Endothelial cell of umbilical vein (primary cell): ENCODE measurements around the gene ZNF827. TPM values are rescaled to one million over a fixed set of nuclear protein-coding genes. Genes with fewer than 3 reads are reported as not detected.

Experiments
- BruUV-seq: library from RNA; stranded (reverse); fragments of 400-500 nt; replicated peaks from 2 replicates; lab custom pipeline; 2021; lab: Mats Ljungman, UMichigan
- CTCF ChIA-PET: fragments of 300-600, 350-600 bp; sonication (Branson Sonifier 250); formaldehyde crosslinking; loops from one replicate; lab custom pipeline; 2021; ENCODE audit warnings: antibody characterized with exemption, inconsistent platforms; lab: Charles Lee
- POLR2A ChIA-PET: fragments of 300-600, 350-600 bp; sonication (Branson Sonifier 250); formaldehyde crosslinking; loops from one replicate; lab custom pipeline; 2021; ENCODE audit warnings: antibody characterized with exemption, inconsistent platforms; lab: Charles Lee
- DNase-seq: peaks from one replicate; pipeline ENCODE4 v3.0.0-alpha.2; 2011; ENCODE audit warnings: low read depth, low spot score
- FAIRE-seq: peaks from 2 replicates; lab custom pipeline; 2011; peaks lifted over from hg19 to GRCh38; lab: Jason Lieb, UNC
- H2AFZ ChIP-seq: 2 replicates; pipeline ENCODE4 v1.6.0; 2012; ENCODE audit warnings: low read depth, low read length, control low read depth, inconsistent platforms
- H3K27ac ChIP-seq: 2 replicates; pipeline ENCODE4 v1.5.1; 2011; ENCODE audit warnings: low read depth, mild to moderate bottlenecking, control low read depth, low read length, moderate library complexity; ENCODE audit not compliant: insufficient read depth
- H3K27me3 ChIP-seq, 2 experiments: 2 replicates each; pipeline versions ENCODE4 v1.6.0 to v1.6.1; 2011; ENCODE audit warnings: low read length in 2 of 2, mixed read lengths in 1 of 2; ENCODE audit not compliant: control insufficient read depth in 2 of 2, insufficient read depth in 2 of 2
- H3K36me3 ChIP-seq, 2 experiments: 2 replicates in 1 of 2; 3 replicates in 1 of 2; pipeline ENCODE4 v1.5.1; 2011; ENCODE audit warnings: low read length in 2 of 2, mild to moderate bottlenecking in 1 of 2, moderate library complexity in 1 of 2; ENCODE audit not compliant: control insufficient read depth in 2 of 2, insufficient read depth in 2 of 2; ENCODE audit errors: extremely low read depth in 1 of 2
- H3K4me1 ChIP-seq: 3 replicates; pipeline ENCODE4 v1.5.1; 2011; ENCODE audit warnings: mild to moderate bottlenecking, low read length; ENCODE audit not compliant: control insufficient read depth, insufficient read depth; ENCODE audit errors: extremely low read depth
- H3K4me2 ChIP-seq: 2 replicates; pipeline ENCODE4 v1.6.1; 2011; ENCODE audit warnings: low read length, control low read depth, mixed read lengths; ENCODE audit not compliant: insufficient read depth
- H3K4me3 ChIP-seq, 3 experiments: fragments of 200-600 bp in 1 of 3; sonication (generic), shearing (Covaris generic) in 1 of 3; replicated peaks in 1 of 3; 2 replicates each; pipeline ENCODE4 v1.5.1; 2011 to 2016; ENCODE audit warnings: control low read depth in 3 of 3, low read length in 3 of 3, mild to moderate bottlenecking in 2 of 3, inconsistent platforms in 1 of 3, low read depth in 1 of 3, moderate library complexity in 1 of 3; ENCODE audit not compliant: insufficient read depth in 1 of 3
- H3K79me2 ChIP-seq: 2 replicates; pipeline ENCODE4 v1.6.0; 2012; ENCODE audit warnings: low read length, inconsistent platforms; ENCODE audit not compliant: control insufficient read depth, insufficient read depth
- H3K9ac ChIP-seq: replicated peaks from 2 replicates; pipeline ENCODE3; 2011; ENCODE audit warnings: low read length, control low read depth; ENCODE audit not compliant: insufficient read depth; ENCODE audit errors: extremely low read depth
- H3K9me1 ChIP-seq: replicated peaks from 3 replicates; pipeline ENCODE4 v1.6.0; 2011; ENCODE audit warnings: mild to moderate bottlenecking, low read length; ENCODE audit not compliant: control insufficient read depth, insufficient read depth; ENCODE audit errors: extremely low read depth
- H3K9me3 ChIP-seq: replicated peaks from 2 replicates; pipeline ENCODE4 v1.5.1; 2012; ENCODE audit warnings: low read length, inconsistent platforms; ENCODE audit not compliant: control insufficient read depth, insufficient read depth
- H4K20me1 ChIP-seq: replicated peaks from 2 replicates; pipeline ENCODE3; 2011; ENCODE audit warnings: mild to moderate bottlenecking, low read length; ENCODE audit not compliant: control insufficient read depth, insufficient read depth; ENCODE audit errors: extremely low read depth
- EZH2 ChIP-seq: IDR thresholded peaks from 2 replicates; pipeline ENCODE4 v1.6.1; 2012; ENCODE audit warnings: borderline replicate concordance, low read depth, mild to moderate bottlenecking, moderate library complexity, low read length, inconsistent platforms; ENCODE audit not compliant: severe bottlenecking
- FOS ChIP-seq: IDR thresholded peaks from 2 replicates; pipeline ENCODE4 v1.6.1; 2011; ENCODE audit warnings: mild to moderate bottlenecking, low read length, moderate library complexity, borderline replicate concordance; ENCODE audit not compliant: insufficient read depth
- JUN ChIP-seq: IDR thresholded peaks from 2 replicates; pipeline ENCODE4 v1.6.1; 2011; ENCODE audit warnings: borderline replicate concordance, low read depth; ENCODE audit not compliant: insufficient read length, insufficient read depth
- MAX ChIP-seq: IDR thresholded peaks from 2 replicates; pipeline ENCODE4 v1.6.1; 2011; ENCODE audit not compliant: insufficient read depth, insufficient read length
- MYC ChIP-seq: IDR thresholded peaks from one replicate; pipeline ENCODE4 v1.6.1; 2011; ENCODE audit warnings: mild to moderate bottlenecking, low read depth, low read length
- POLR2AphosphoS5 ChIP-seq: IDR thresholded peaks from 2 replicates; pipeline ENCODE4 v1.6.1; 2012; ENCODE audit warnings: low read depth, mild to moderate bottlenecking, control low read depth, low read length, moderate library complexity; ENCODE audit not compliant: insufficient read depth
- dilution Hi-C: fragments of 300-500 bp; cut with MboI; formaldehyde crosslinking; loops from one replicate; pipeline ENCODE4 v1.15.0; 2019; ENCODE audit warnings: low sequenced_read_pairs; ENCODE audit not compliant: extremely low pct_ligation_motif_present
- intact Hi-C: fragments of 100-400 bp; cut with micrococcal nuclease; formaldehyde crosslinking; loops from one replicate; pipeline ENCODE4 v1.10.0; 2022
- polyA plus RNA-seq, 4 experiments: library from polyadenylated mRNA; depleted of rRNA in 3 of 4; stranded (reverse) in 3 of 4; unstranded in 1 of 4; fragments of >200 nt; gene quantifications; 2 replicates each; pipeline versions ENCODE4 v1.2.1 to v1.2.3, GENCODE V29; 2011 to 2012; ENCODE audit warnings: missing spikeins in 1 of 4
- total RNA-seq: library from RNA; stranded (reverse); gene quantifications from 2 replicates; pipeline ENCODE4 v1.2.3, GENCODE V29; 2021

The ZNF827 gene
- total and polyA plus RNA-seq, 2 donors (not counting 3 experiments of a cell fraction or from before 2014, with no cell fraction given) = 16.9 to 23.7 TPM

DNA sequence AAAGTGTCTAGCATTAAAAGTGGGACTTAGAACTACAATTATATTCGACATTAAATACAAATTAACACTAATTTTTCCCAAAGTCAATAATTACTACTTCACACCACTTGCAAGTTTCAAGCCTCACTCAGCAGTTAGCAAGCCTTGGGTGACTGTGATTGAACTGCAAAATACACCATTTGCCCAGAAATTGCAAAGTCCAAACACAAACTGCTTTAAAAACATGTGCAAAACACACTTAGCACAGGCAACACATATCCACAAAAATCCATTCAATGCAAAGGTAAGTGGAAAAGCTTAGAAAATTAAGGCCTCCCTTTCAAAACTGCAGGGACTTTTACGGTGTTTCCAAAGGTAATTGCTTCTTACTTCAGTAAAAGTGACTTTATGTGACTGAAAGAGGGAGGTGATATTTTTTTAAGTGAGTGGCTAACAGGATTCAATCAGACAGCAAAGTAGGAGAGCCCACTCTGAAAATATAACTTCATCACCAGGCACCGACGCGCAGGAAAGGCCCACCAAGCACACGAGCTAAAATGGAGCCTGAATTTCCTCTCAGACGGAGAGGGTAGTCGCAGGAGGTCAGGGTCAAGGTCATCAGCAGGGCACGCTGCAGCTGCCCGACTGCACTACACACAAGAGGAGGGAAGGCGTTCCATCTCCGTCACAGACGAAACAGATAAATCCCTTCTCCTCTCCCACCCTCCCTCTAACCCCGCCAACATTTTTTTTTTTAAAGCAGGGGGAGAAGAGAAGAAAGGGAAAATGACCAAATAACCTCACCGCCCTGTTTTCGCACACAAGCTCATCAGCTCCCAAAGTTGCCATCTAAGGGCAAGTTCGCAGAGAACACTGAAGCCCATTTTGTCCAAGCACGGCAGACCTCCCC, 3.1 kb downstream of the ZNF827 start:
- TF ChIP-seq MAX (no peak), MYC (no peak), FOS (no peak), POLR2AphosphoS5 (no peak), EZH2 (no peak), JUN (no peak)
- Histone ChIP-seq H3K27me3 (no peaks in the 10 kb centered on the region), H3K9ac (peak overlapping the region; percentile 80), H3K4me1 (peaks cover 22% of the 10 kb centered on the region), H3K27ac (peak overlapping the region; percentile 71), H3K4me2 (peak overlapping the region; percentile 58), H2AFZ (peak overlapping the region; percentile 71), H3K9me3 (no peaks in the 10 kb centered on the region), H3K79me2 (peaks cover 37% of the 10 kb centered on the region), H3K36me3 (no peaks in the 10 kb centered on the region), H4K20me1 (no peaks in the 10 kb centered on the region), H3K9me1 (no peaks in the 10 kb centered on the region), H3K4me3 (peak overlapping the region; percentile 17 to 81 (median 62))
- intact Hi-C loops = loop anchor here (1.0 to 10.0 kb wide), 7 partner anchors 57 to 838 kb away; partner anchors contain the start of genes ABCE1, ANAPC10 and SLC10A7
- no peak for FAIRE-seq
- dilution Hi-C loops = no loop called here
- ChIA-PET CTCF (interaction anchor here (0.8 kb wide), 1 partner anchor 14 kb away, joined by 3 read pairs; no protein-coding TSS in a partner anchor), POLR2A (no interaction called here)
- peak; percentile 47 for DNase-seq
- no TSS peak for BruUV-seq
